ENCODE measurements around the gene NIN. TPM values are rescaled to one million over a fixed set of nuclear protein-coding genes. Genes with fewer than 3 reads are reported as not detected.

NIN gene
- total RNA-seq, 4 donors from 2014 or later = 24.1 to 35.7 (median 30.7) TPM

DNA sequence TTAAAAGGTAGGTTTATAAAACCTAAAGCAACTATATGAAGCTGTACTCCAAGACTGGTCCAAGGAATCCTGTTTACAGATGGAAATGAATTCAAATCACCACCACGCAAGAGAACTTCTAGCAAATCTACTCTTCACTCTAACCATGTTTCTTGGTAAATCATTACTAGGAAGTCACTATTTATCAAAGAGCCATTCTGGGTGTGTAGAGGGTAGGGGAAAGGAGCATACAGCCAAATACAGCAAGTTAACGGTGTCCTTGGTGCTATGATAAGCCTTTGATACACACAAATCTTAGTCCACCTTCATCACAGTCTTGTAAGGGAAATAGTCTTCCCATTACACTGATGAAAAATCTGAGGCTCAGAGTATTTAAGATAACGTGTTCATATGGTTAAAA is 16.8 kb downstream of the NIN start:
- Histone ChIP-seq H3K9me3 (no peaks in the 10 kb centered on the region), H3K27me3 (no peaks in the 10 kb centered on the region), H3K4me3 (no peak overlapping the region), H3K36me3 (no peaks in the 10 kb centered on the region), H3K4me1 (peaks cover 0 to 12% (median 0%) of the 10 kb centered on the region in 4 donors), H3K27ac (no peak overlapping the region)
- WGBS, 2 donors = 91 to 100% methylated on average over 3 of the region's 3 CpGs
- no peak for DNase-seq (ENCODE audit: low spot score in 2 of 2)
- TF ChIP-seq EP300 (IDR thresholded peaks at IDR 0.05) = no peak
- TF ChIP-seq, protein P1, sequence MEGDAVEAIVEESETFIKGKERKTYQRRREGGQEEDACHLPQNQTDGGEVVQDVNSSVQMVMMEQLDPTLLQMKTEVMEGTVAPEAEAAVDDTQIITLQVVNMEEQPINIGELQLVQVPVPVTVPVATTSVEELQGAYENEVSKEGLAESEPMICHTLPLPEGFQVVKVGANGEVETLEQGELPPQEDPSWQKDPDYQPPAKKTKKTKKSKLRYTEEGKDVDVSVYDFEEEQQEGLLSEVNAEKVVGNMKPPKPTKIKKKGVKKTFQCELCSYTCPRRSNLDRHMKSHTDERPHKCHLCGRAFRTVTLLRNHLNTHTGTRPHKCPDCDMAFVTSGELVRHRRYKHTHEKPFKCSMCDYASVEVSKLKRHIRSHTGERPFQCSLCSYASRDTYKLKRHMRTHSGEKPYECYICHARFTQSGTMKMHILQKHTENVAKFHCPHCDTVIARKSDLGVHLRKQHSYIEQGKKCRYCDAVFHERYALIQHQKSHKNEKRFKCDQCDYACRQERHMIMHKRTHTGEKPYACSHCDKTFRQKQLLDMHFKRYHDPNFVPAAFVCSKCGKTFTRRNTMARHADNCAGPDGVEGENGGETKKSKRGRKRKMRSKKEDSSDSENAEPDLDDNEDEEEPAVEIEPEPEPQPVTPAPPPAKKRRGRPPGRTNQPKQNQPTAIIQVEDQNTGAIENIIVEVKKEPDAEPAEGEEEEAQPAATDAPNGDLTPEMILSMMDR (IDR thresholded peaks at IDR 0.05) = no peak
- no peak for TF ChIP-seq POLR2A (IDR thresholded peaks at IDR 0.05)

DNA sequence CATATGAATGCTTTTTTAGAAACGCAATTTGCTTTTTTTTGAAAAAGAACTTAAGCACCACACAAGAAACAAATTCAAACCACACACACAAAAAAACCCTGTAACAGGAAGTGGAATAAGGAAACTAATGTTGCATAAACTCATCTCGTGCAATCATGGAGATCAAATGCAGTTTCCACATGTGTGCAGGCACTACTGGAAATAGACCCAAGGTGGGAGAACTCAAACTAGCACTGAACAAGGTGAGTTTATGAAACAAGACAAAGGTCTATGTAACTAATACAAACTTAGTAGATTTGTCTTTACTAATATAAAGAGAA is 17.5 kb downstream of the NIN start:
- no peak for TF ChIP-seq POLR2A (IDR thresholded peaks at IDR 0.05)
- TF ChIP-seq, protein P1 (IDR thresholded peaks at IDR 0.05) = no peak
- peak in 1 of 2 donors; percentile 56 for TF ChIP-seq EP300 (IDR thresholded peaks at IDR 0.05)
- WGBS, 2 donors = 60 to 61% methylated on average over 2 of the region's 2 CpGs
- H3K27ac ChIP-seq = no peak overlapping the region
- no peak for DNase-seq (ENCODE audit: low spot score in 2 of 2)
- H3K9me3 ChIP-seq = no peaks in the 10 kb centered on the region
- H3K36me3 ChIP-seq = no peaks in the 10 kb centered on the region
- peaks cover 0 to 12% (median 0%) of the 10 kb centered on the region in 4 donors for H3K4me1 ChIP-seq
- H3K4me3 ChIP-seq = no peak overlapping the region
- H3K27me3 ChIP-seq = no peaks in the 10 kb centered on the region

DNA sequence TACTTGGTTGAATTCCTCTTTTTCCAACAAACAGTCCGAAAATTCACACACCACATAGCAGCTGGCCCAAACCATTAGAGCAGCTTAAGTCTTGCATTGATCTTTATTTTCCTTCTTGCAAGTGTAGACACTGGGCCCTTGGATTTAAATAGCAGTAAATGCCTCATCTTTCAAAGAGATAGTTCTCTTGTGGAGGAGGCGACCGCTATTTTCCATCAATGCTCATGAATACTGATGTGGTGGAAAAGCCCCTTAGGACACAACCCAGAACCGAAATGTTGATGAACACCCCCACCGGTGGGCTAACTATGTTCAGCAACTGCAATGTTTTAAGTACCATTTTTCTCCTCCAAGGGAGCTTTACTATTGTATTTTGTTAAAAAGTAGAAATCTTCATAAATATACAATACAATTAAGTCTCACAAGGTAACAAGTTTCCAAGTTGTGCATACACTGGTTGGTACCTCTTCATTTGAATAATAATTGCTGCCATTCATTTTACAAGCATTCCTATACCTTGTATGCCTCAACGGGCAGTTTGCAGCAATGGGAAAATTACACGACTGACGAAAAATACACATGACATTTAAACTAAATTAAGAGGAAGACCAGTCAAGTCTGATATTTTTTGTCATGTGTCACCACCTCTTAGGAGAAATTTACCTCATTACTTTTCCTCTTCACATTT is 18.0 kb downstream of the NIN start:
- no peak for TF ChIP-seq EP300 (IDR thresholded peaks at IDR 0.05)
- TF ChIP-seq, protein P1 (IDR thresholded peaks at IDR 0.05) = no peak
- TF ChIP-seq POLR2A (IDR thresholded peaks at IDR 0.05) = no peak
- Histone ChIP-seq H3K4me1 (peaks cover 0 to 12% (median 0%) of the 10 kb centered on the region in 4 donors), H3K9me3 (no peaks in the 10 kb centered on the region), H3K36me3 (no peaks in the 10 kb centered on the region), H3K4me3 (no peak overlapping the region), H3K27me3 (no peaks in the 10 kb centered on the region), H3K27ac (no peak overlapping the region)
- 79 to 87% methylated on average over 8 of the region's 8 CpGs for WGBS, 2 donors
- no peak for DNase-seq (ENCODE audit: low spot score in 2 of 2)

DNA sequence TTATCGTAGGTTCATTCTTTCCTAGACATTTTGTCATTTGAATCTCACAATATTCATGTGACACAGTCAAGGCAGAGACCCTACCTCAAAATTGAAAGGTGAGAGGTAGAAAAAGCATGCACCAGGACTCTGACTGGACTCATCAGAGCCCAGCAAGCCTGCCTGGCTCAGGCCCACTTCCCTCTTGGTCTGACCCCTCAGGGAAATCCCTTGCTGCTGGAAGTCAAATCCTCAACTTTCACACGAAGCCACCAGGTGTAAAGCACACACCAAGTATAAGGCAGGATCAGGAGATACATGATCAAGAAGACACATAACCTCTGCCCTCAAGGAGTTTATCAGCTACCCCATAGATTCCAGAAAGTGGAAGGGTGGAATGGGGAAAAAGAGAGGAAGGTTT is 18.8 kb downstream of the NIN start:
- Histone ChIP-seq H3K4me1 (peaks cover 0 to 12% (median 0%) of the 10 kb centered on the region in 4 donors), H3K27me3 (no peaks in the 10 kb centered on the region), H3K9me3 (no peaks in the 10 kb centered on the region), H3K27ac (no peak overlapping the region), H3K36me3 (no peaks in the 10 kb centered on the region), H3K4me3 (no peak overlapping the region)
- TF ChIP-seq, protein P1 (IDR thresholded peaks at IDR 0.05) = no peak
- no peak for TF ChIP-seq POLR2A (IDR thresholded peaks at IDR 0.05)
- TF ChIP-seq EP300 (IDR thresholded peaks at IDR 0.05) = no peak
- DNase-seq (ENCODE audit: low spot score in 2 of 2) = no peak
- 88 to 91% methylated on average over 2 of the region's 2 CpGs for WGBS, 2 donors

DNA sequence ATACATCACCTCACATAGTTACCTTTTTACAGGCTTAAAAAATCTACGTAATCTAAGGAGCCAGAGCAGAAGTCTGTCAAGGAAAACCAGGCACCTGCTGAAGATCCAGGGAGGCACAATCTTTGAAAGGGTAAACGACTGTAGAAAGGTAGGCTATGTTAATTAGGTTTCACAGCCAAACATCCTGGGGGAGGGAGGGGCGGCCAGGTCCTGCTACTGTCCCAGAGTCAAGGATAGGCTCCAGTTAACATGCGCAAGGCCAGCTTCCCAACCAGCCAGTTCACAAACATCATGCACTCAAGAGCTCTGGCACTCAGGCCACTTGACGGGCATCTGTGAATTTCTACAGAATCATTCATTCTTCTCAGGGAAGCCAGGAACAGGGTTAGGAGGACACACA is 22.9 kb downstream of the NIN start:
- TF ChIP-seq POLR2A (IDR thresholded peaks at IDR 0.05) (no peak), EP300 (IDR thresholded peaks at IDR 0.05) (no peak)
- TF ChIP-seq, protein P1 (IDR thresholded peaks at IDR 0.05) = no peak
- no peaks in the 10 kb centered on the region for H3K27me3 ChIP-seq
- no peak overlapping the region for H3K4me3 ChIP-seq
- no peak overlapping the region for H3K27ac ChIP-seq
- H3K36me3 ChIP-seq = peaks cover 0 to 24% (median 0%) of the 10 kb centered on the region in 3 donors
- H3K9me3 ChIP-seq = no peaks in the 10 kb centered on the region
- 83 to 86% methylated on average over 5 of the region's 5 CpGs for WGBS, 2 donors
- H3K4me1 ChIP-seq = peaks cover 0 to 6% (median 0%) of the 10 kb centered on the region in 4 donors
- no peak for DNase-seq (ENCODE audit: low spot score in 2 of 2)
